ENCODE data around the gene SMC6.

DNA sequence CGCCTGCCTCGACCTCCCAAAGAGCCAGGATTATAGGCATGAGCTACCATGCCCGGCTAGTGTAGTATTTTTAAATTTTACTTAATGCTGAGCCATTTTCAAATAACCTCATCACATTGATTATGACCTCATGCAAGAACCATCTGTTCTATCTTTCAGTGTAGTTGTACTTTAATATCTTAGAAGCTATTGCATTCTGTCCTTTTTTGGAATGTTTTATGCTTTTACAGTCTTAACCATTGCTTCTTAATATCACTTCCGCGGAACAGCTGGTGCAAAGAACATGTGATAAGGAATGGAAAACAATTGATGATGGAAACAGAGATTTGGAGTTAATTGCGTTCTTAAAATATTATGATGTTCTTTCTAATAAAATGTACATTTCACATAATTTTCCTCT is 3.1 kb upstream of the SMC6 start:
- TF ChIP-seq POLR2A (IDR thresholded peaks at IDR 0.05; ENCODE audit: low read depth, low read length) (no peak), TAF1 (IDR thresholded peaks at IDR 0.05; ENCODE audit: borderline replicate concordance, low read depth, low read length) (no peak)

All from GM12892 (cell line).